Thoracic aorta (tissue), 2 donors: Measurements from ENCODE around the gene ARHGAP44. TPM values are rescaled to one million over a fixed set of nuclear protein-coding genes. Genes with fewer than 3 reads are reported as not detected.

Source experiments
- ATAC-seq: fragments of 150-250 bp; one replicate; pipeline ENCODE4 v1.8.0; 2017; ENCODE audit warnings: low read depth; ENCODE audit not compliant: insufficient number of reproducible peaks, low FRiP score
- DNase-seq: peaks from one replicate; pipeline ENCODE4 v3.0.0-alpha.2; 2020; ENCODE audit warnings: low spot score
- H3K27ac ChIP-seq, 2 donors: fragments of 200-600 bp; sonication (generic); 1 replicate in 1 of 2; 2 replicates in 1 of 2; pipeline ENCODE4 v1.5.1; 2016; ENCODE audit warnings: mild to moderate bottlenecking in 2 of 2, moderate library complexity in 2 of 2
- H3K27me3 ChIP-seq: fragments of 200-600 bp; sonication (generic); replicated peaks from 2 replicates; pipeline ENCODE4 v1.6.0; 2016; ENCODE audit warnings: mild to moderate bottlenecking; ENCODE audit not compliant: insufficient read depth
- H3K36me3 ChIP-seq: fragments of 200-600 bp; sonication (generic); one replicate; pipeline ENCODE4 v1.5.1; 2016
- H3K4me1 ChIP-seq, 2 donors: fragments of 200-600 bp; sonication (generic); 1 replicate in 1 of 2; 2 replicates in 1 of 2; pipeline versions ENCODE4 v1.5.1 to v1.6.0; 2016; ENCODE audit warnings: low read depth in 2 of 2, mild to moderate bottlenecking in 1 of 2; ENCODE audit not compliant: control insufficient read depth in 1 of 2
- H3K4me3 ChIP-seq: fragments of 200-600 bp; sonication (generic); 2 replicates; pipeline ENCODE4 v1.5.1; 2016; ENCODE audit warnings: mild to moderate bottlenecking
- H3K9me3 ChIP-seq: fragments of 200-600 bp; sonication (generic); 2 replicates; pipeline ENCODE4 v1.5.1; 2016
- total RNA-seq, 2 donors: library from RNA; depleted of rRNA; stranded (reverse); fragments of >200 nt; gene quantifications; one replicate each; pipeline versions ENCODE4 v1.1.0 to v1.2.3, GENCODE V29; 2016
- TF ChIP-seq, protein P1 (sequence below): fragments of 200-600 bp; sonication (generic); IDR thresholded peaks from one replicate; pipeline ENCODE4 v1.5.1; 2019; ENCODE audit warnings: antibody characterized with exemption

The ARHGAP44 gene, protein sequence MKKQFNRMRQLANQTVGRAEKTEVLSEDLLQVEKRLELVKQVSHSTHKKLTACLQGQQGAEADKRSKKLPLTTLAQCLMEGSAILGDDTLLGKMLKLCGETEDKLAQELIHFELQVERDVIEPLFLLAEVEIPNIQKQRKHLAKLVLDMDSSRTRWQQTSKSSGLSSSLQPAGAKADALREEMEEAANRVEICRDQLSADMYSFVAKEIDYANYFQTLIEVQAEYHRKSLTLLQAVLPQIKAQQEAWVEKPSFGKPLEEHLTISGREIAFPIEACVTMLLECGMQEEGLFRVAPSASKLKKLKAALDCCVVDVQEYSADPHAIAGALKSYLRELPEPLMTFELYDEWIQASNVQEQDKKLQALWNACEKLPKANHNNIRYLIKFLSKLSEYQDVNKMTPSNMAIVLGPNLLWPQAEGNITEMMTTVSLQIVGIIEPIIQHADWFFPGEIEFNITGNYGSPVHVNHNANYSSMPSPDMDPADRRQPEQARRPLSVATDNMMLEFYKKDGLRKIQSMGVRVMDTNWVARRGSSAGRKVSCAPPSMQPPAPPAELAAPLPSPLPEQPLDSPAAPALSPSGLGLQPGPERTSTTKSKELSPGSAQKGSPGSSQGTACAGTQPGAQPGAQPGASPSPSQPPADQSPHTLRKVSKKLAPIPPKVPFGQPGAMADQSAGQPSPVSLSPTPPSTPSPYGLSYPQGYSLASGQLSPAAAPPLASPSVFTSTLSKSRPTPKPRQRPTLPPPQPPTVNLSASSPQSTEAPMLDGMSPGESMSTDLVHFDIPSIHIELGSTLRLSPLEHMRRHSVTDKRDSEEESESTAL
- 10 to 100 TPM in 1 of 2 donors, 1 to 10 TPM in 1; 7.3 to 10.3 TPM for total RNA-seq

DNA sequence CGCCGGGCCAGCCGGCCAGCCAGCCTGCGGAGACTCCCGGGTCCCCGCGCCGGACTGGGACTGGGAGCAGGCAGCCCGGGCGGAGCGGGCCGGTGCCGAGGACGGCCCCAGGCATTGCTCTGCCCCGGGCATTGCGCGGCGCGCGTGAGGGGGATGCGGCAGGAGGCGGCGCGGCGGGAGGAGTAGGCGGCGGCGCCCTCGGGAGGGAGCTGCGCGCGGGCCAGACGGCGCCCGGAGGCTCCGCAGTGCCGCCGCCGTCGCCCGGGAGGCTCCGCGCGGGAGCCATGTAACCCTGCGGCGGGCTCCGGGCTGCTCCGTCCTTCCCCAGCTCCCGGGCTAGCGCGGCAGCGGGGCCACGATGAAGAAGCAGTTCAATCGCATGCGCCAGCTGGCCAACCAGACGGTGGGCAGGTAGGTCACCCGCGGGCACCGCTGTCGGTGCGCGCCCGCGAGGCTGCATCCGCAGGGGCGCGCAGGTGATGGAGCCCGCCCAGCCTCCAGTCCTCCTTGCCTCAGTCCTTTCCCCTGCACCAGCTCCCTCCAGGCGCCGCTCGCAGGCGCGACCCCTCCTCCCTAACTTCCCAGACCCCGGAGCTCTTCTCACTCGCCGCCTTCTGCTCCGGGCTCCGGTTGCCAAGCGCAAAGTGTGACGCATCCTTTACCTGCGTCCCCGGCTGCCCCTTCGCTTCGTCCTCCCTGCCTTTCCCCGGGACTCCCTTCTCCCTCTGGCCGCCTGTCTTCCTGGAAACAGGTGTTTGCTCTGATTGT, at the start of gene ARHGAP44:
TSS of gene ARHGAP44 (plus strand) at position 18 of the 768 bp plus-strand sequence. CDS start at position 359, 341 bp downstream.
- ATAC-seq (peak; percentile 62), DNase-seq (no peak)
- peak within 1 kb of the TSS in 1 of 2 donors; percentile 68 for H3K27ac ChIP-seq
- H3K4me1 ChIP-seq: peaks cover 3 to 10% of the 10 kb centered on the region in 2 donors
- H3K36me3 ChIP-seq: no peaks in the 10 kb centered on the region
- no peaks in the 10 kb centered on the region for H3K27me3 ChIP-seq
- peak within 1 kb of the TSS; percentile 88 for H3K4me3 ChIP-seq
- H3K9me3 ChIP-seq: no peaks in the 10 kb centered on the region
- TF ChIP-seq, protein P1, sequence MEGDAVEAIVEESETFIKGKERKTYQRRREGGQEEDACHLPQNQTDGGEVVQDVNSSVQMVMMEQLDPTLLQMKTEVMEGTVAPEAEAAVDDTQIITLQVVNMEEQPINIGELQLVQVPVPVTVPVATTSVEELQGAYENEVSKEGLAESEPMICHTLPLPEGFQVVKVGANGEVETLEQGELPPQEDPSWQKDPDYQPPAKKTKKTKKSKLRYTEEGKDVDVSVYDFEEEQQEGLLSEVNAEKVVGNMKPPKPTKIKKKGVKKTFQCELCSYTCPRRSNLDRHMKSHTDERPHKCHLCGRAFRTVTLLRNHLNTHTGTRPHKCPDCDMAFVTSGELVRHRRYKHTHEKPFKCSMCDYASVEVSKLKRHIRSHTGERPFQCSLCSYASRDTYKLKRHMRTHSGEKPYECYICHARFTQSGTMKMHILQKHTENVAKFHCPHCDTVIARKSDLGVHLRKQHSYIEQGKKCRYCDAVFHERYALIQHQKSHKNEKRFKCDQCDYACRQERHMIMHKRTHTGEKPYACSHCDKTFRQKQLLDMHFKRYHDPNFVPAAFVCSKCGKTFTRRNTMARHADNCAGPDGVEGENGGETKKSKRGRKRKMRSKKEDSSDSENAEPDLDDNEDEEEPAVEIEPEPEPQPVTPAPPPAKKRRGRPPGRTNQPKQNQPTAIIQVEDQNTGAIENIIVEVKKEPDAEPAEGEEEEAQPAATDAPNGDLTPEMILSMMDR: no peak

DNA sequence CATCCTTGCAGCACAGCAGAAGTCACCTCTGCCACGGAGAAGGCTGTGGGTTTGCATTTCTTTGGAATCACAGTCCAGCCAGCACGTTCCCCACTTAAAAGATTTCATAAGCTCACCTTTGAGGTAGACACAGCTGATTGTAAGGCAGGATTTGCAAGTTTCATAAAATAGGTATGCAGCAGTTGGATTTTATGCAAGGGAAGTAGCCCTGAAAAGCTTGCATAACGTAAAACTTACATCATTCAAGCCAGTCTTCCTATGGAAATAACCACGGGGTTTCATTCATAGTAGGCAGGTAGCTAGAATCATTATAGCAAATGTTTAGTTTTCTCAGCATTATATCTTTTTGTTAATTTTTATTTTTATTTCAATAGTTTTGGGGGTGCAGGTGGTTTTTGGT, 49.8 kb upstream of the ARHGAP44 start:
- DNase-seq: no peak
- H3K9me3 ChIP-seq: no peaks in the 10 kb centered on the region
- peaks cover 34% of the 10 kb centered on the region for H3K36me3 ChIP-seq
- TF ChIP-seq, protein P1: no peak
- no peak overlapping the region for H3K4me3 ChIP-seq
- H3K27ac ChIP-seq: no peak overlapping the region
- ATAC-seq: no peak
- no peaks in the 10 kb centered on the region for H3K27me3 ChIP-seq
- H3K4me1 ChIP-seq: peaks cover 10 to 28% of the 10 kb centered on the region in 2 donors

DNA sequence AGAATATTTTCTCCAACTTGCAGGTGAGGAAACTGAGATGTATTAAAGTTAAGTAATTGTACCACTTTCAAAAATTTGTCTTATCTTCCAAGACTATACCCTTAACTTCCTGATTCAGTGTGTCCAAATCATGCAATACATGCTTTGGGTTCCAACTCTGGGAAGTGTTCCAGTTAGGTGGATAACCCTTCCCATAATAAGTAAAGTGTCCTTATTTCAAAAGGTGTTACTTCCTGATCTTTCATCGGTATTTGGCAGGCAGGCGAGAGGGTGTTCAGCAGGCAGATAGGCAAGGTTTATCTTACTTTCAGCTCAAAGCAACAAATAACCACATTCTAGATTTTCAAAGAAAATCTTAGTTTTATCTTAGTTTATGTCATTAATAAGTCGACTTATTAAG, 46.3 kb upstream of the ARHGAP44 start:
- Histone ChIP-seq H3K36me3 (peaks cover 29% of the 10 kb centered on the region), H3K4me3 (no peak overlapping the region), H3K27ac (no peak overlapping the region), H3K27me3 (no peaks in the 10 kb centered on the region), H3K4me1 (peaks cover 10 to 30% of the 10 kb centered on the region in 2 donors), H3K9me3 (no peaks in the 10 kb centered on the region)
- TF ChIP-seq, protein P1: no peak
- DNase-seq (no peak), ATAC-seq (no peak)

DNA sequence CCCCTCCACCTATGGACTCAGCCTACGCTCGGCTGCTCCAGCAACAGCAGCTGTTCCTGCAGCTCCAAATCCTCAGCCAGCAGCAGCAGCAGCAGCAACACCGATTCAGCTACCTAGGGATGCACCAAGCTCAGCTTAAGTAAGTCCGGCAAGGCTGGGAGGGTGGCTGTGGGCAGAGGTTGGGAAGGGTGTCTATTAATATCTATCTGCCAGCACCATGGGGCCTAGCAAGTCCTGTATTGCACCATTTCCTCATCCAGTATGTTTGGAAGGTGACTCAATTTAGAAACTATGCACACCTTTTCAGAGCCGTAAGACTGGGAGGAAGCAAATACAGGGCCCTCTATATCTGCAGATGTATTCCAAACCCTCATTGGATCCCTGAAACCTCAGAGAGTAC, 45.0 kb upstream of the ARHGAP44 start:
- peak overlapping the region; percentile 37 to 39 for H3K27ac ChIP-seq
- H3K4me1 ChIP-seq: peaks cover 10 to 30% of the 10 kb centered on the region in 2 donors
- H3K4me3 ChIP-seq: no peak overlapping the region
- TF ChIP-seq, protein P1: no peak
- no peaks in the 10 kb centered on the region for H3K9me3 ChIP-seq
- no peak for ATAC-seq
- H3K27me3 ChIP-seq: no peaks in the 10 kb centered on the region
- peaks cover 31% of the 10 kb centered on the region for H3K36me3 ChIP-seq
- DNase-seq: no peak
